IPS-18c (cell line): ENCODE data around the gene ANTXR1.

Experiments
- H3K4me3 ChIP-seq: 2 replicates; pipeline ENCODE4 v1.7.0; 2013; ENCODE audit warnings: low read depth, mild to moderate bottlenecking, low read length, moderate library complexity; ENCODE audit not compliant: insufficient read depth
- H3K9me3 ChIP-seq: one replicate; pipeline ENCODE4 v1.6.1; 2013; ENCODE audit warnings: mild to moderate bottlenecking, low read length, moderate library complexity; ENCODE audit not compliant: control insufficient read depth, insufficient read depth

ANTXR1 gene

DNA sequence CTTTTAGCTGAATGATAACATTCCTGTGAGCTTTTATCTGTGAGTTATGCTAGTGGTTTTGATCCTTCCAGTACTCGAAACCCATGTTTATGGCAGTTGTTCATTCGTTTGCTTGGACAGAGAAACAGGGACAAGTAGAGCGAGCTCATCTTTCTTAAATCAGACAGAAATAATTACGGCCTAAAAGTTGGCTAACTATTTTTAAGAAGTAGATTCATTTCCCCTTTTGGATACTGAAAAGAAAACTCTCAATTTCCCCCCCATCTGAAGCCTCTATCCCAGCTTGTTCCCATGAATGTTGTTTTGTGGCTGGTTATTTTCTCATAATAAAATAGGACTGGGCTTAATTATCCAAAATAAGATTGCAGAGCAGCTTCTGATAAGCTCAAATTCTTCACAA lies 67.1 kb downstream of the ANTXR1 start:
- Histone ChIP-seq H3K9me3 (no peaks in the 10 kb centered on the region), H3K4me3 (no peak overlapping the region)

DNA sequence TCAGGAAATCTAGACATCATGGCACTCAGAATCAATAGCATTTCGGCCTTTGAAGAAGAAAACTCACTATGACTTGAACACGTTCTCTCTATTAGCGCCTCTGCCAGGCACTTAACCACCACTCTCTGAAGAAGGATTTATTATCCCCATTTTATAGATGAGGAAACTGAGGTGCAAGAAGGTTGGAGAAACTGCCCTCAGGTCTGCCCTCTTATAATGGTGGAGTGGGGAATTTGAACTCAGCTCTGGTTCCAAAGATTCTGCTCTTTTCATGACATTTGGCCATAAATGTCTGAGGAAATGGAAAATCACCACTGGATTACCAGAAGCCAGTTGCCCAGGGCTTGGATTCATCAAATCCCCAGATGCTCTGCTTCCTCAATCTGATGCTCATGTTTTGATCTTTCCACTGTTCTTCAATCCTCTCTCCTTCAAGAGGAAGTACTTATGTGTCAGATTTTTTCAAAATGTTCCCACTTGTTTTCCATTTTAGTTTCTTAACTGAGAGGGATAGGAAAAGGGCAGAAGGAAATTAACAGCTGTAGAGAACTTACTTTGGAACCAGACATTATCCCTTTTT lies 68.1 kb downstream of the ANTXR1 start:
- no peaks in the 10 kb centered on the region for H3K9me3 ChIP-seq
- H3K4me3 ChIP-seq: no peak overlapping the region

DNA sequence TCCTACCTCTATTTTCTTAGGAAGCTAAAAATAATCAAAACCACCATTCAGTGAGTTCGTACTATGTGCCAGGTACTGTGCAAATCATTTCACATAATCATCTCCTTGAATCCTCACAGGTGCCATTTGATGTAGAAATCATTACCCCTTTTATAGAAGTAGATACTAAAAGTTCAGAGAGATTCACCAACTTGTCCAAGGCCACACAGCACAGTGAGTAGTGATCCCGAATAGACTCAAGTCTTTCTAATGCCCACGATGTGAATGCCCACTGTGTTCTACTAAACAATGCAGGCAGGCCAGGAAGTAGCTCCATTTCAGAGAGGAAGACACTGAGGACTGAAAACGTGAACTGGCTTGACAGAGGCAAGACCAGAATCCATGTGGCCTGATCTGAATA lies 68.8 kb downstream of the ANTXR1 start:
- Histone ChIP-seq H3K9me3 (no peaks in the 10 kb centered on the region), H3K4me3 (no peak overlapping the region)

DNA sequence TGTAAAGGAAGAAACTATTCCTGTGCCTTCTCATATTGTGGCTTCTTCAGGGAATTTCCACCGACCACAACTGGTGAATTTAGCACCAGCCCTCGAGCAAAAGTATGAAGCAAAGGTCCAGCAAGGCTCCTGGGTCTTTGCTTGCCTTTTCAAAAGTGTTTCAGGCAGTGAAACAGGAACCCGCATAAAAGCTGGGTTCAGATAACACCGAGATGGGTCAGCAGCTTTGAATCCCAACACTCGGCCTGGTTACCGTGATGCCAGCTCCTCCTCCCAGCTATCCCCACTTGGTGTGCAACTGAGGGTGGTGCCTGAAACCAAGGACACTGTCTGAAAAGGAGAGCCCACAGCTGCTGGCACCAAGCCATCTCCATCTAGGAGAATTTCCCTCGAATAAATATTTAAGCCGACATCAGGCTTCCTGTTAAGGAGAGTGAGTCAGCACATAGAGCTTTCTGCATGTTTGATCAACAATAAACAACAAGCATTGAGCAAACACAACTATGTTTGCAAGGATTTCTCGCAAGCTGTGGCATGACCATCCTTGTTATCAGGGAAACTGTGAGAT lies 69.5 kb downstream of the ANTXR1 start:
- no peaks in the 10 kb centered on the region for H3K9me3 ChIP-seq
- no peak overlapping the region for H3K4me3 ChIP-seq

DNA sequence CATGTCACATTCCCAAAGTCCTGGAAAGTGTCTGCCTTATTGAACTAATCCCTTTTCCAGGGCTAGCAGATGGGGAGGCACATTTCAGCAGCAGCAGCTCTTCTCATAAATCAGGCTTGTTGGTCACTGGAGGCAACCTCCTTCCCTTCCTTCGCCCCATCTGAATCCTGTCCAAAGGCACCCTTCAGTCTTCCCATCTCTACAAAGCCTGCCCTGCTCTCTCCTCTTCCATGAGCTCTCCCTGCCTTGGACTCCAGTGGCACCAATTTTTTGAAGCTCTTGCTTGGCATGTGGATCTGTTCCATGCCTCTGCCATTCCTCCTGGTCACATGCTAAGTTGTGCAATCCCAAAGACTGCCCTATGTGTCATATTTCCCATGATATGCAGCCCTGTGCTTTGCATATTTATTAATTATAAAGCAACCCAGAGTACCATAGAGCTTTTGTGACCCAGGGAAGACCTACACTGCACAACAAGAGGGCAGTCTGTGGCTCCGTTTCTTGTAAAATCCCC lies 70.3 kb downstream of the ANTXR1 start:
- no peak overlapping the region for H3K4me3 ChIP-seq

DNA sequence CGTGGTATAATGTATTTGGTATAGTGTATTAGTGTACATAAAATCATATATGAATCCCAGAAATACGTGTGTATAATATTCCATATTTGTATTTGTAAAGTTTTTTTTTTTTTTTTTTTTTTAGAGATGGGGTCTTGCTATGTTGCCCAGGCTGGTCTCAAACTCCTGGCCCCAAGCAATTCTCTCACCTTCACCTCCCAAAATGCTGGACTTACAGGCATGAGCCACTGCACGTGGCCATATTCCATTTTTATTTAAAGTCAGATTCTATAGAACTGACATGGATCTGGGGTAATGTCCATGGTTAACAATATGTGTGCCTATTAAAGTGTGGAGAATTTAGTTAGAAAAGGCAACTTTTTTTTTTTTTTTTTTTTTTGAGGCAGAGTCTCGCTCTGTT lies 71.5 kb downstream of the ANTXR1 start:
- Histone ChIP-seq H3K4me3 (no peak overlapping the region), H3K9me3 (no peaks in the 10 kb centered on the region)

More for the DNA sequence above, 70.3 kb downstream of the ANTXR1 start:
- H3K9me3 ChIP-seq: no peaks in the 10 kb centered on the region

DNA sequence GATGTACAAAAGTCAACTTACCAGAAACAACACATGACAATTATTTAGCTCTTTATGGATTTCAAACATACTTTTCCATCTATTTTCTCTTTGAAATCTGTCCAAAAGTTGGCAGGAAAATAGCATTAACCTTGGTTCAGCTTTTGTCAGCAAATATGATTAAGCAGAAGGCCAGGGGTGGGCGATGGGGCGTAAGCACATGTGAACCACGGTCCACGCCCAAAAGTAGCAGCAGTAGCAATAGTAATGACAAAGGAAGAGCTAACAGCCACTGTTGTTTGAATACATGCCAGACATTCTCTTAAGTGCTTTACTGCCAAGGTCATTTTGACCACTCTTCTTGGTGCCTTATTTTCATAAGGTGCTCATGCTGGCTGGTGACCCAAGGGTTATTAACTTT lies 73.5 kb downstream of the ANTXR1 start:
- no peaks in the 10 kb centered on the region for H3K9me3 ChIP-seq
- no peak overlapping the region for H3K4me3 ChIP-seq

DNA sequence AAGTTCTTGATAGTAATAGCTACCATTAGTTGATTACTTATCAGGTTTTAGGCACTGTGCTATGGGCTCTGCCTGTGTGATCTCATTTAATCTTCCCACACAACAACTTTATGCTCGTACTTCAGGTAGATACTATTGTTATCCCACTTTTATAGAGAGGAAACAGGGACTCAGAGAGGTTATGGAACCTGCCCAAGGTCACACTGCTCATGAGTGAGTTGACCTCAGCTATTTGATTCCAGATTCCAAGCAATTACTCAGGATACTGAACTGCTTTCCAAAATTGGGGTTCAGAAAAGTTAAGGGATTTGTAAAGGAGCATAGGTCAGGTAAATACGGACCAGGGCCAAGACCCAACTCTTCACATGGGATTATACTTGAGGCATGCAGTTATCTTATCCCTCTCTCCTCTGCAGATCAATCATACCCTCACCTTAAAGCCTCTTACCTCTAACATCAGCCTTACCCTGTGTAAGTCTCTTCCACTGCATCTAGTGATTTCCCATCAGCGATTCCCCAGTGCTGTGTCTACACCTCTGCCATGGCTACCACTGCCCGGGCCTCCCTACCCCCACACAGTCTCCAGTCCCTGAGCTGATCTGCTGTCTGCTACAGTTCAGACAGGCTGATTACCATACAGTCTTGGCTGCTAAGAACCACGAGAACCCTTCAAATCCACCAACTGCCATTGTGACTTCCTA lies 74.4 kb downstream of the ANTXR1 start:
- Histone ChIP-seq H3K9me3 (no peaks in the 10 kb centered on the region), H3K4me3 (no peak overlapping the region)

DNA sequence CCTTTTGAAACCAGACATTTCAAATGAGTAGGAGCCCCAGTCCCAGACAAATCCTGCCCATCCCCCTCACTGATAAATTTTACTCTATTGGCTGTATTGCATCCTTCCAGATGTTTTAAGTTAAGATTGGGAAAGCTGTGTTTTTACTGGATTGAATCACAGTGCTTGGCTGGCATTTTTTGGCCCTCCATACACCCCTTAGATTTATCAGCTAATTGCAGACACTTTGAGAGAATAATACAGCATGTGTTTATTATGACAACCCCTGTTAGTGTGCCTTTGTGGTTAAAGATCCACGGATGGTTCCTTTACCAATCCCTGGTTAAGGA lies 74.9 kb downstream of the ANTXR1 start:
- no peak overlapping the region for H3K4me3 ChIP-seq
- no peaks in the 10 kb centered on the region for H3K9me3 ChIP-seq

DNA sequence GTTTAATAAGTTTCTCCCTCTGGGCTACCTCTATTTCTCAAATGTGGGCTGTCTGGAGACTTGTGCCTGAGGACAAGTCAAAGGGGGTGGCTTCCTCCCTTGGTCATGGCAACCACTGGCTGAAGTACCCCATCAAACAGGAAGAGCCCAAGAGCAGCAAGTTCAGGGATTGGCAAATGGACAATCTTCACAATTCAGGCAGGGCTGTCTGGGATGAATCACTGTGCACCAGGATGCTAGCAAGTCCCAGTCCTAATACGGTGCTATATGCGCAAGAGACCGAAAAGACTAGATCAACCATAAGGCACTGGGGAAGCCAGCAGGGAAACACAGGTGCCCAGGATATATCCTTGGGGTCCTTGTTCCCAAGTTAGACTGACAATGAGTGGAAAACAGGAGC lies 75.5 kb downstream of the ANTXR1 start:
- no peaks in the 10 kb centered on the region for H3K9me3 ChIP-seq
- no peak overlapping the region for H3K4me3 ChIP-seq

DNA sequence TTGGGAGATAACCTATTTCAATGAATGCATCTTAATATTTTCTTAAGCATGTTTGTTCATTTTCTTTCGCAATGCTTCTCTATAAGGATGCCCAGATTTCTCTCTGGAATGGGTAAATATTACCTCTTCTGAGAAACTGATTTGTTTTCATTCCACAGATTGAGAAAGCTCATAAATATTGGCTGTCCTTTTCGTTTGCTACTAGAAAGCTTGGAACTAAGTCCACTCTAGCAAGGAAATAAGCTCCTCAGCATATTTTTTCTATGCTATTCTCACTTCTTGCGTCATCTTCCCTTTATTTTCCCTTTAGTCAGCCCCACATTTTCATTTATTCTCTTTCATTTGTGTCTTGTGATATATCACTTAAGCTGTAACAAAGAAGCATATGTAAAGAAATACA lies 76.3 kb downstream of the ANTXR1 start:
- H3K9me3 ChIP-seq: no peaks in the 10 kb centered on the region
- H3K4me3 ChIP-seq: no peak overlapping the region

DNA sequence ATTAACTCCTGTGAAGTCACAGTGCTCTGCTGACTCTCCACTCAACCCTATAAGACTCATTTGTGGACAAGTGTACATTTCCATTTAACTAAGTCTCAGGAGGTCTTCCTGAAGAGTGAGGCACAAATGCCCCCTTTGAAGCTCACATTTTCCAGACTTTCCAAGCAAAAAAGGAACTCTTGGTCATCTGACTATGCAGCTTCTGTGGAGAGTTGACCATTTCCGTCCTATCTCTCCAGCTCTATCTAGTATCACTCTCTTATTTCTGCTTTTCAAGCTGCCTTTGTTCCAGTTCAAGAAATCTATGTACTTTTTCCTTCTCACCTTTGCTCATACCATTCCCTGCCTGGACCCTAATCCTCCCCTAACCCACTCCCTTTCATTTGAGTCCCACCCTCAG lies 77.0 kb downstream of the ANTXR1 start:
- no peak overlapping the region for H3K4me3 ChIP-seq
- H3K9me3 ChIP-seq: no peaks in the 10 kb centered on the region

DNA sequence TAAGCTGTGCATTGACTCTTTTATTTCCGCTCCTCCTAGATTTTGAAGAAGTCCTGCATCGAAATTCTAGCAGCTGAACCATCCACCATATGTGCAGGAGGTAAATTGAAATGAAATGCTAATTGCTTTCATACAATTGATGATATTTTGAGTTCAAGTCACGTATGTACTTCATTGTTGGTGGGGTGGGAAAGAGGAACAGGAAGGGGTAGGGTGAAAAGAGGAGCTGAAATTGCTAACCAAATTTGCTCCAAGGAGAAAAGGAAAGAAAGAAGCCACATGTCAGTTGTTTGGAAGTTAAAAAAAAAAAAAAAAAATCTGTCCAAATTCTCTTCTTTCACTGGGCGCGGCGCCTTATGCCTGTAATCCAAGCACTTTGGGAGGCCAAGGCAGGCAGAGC lies 77.8 kb downstream of the ANTXR1 start:
- no peak overlapping the region for H3K4me3 ChIP-seq

DNA sequence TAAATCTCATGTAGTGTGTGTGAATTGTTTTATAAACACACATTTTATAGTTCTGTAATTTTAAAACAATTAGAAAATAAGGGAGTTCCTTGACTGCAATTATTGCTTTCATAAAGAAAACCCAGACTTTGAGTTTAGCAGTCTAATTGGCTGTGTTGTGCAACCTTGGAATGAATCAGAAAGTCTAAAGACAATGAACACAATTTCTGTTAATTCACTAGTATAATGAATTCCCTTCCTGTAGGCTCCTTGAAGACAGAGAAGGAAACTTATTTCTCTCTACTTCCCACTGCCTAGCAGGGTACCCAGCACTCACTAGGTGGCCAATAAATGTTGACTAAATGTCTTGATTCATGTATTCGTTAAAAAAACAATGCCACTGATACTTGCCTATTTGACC lies 79.9 kb downstream of the ANTXR1 start:
- Histone ChIP-seq H3K4me3 (no peak overlapping the region), H3K9me3 (no peaks in the 10 kb centered on the region)

More for the DNA sequence above, 77.8 kb downstream of the ANTXR1 start:
- H3K9me3 ChIP-seq: no peaks in the 10 kb centered on the region

DNA sequence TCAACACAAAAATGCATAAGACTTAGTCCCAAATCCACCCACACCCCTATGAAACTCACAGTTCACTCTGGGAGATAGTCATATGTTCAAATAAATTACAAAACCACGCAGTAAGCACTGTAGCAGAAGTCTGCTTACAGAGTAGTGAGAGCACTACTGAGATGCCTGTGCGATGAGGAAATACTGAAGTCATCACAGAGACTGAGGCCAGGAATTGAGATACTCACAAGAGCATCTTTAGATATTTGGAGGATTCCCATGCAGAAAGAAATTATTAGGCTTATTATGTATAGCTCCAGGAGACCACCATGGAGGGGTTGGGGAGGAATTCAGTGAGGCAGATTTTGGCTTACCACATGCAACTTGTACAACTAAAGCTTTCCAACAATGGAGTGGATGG lies 82.3 kb downstream of the ANTXR1 start:
- Histone ChIP-seq H3K4me3 (no peak overlapping the region), H3K9me3 (no peaks in the 10 kb centered on the region)

DNA sequence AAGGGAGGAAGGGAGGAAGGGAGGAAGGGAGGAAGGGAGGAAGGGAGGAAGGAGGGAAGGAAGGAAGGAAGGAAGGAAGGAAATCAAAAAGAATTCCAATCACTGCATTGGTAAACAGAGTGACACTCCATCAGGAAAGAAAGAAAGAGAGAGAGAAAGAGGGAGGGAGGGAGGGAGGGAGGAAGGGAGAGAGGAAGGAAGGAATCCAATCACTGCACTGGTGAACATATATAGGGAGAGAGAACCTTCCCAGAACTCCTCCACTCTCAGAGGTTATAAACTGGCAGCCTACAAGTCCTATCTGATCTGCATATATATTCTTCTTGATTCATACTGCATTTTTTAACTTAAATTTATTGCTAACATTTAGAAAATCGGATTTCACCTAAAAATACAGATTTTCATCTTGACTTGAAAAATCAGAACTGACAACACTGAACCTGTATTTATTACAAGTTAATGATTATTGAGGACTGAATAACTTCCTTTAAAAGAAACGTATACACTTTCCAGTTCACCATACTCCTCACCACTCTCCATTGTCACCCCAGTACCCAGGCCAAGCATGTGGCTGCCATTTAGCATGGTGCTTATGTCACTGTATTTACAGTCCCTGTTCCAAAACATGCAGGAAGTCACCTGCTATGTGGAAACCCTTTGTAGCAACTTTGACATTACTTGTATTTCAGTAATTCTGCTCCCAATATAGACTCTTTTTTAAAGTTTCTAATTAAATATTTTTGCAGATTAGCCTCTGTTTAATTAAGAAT lies 83.5 kb downstream of the ANTXR1 start:
- Histone ChIP-seq H3K9me3 (no peaks in the 10 kb centered on the region), H3K4me3 (no peak overlapping the region)

DNA sequence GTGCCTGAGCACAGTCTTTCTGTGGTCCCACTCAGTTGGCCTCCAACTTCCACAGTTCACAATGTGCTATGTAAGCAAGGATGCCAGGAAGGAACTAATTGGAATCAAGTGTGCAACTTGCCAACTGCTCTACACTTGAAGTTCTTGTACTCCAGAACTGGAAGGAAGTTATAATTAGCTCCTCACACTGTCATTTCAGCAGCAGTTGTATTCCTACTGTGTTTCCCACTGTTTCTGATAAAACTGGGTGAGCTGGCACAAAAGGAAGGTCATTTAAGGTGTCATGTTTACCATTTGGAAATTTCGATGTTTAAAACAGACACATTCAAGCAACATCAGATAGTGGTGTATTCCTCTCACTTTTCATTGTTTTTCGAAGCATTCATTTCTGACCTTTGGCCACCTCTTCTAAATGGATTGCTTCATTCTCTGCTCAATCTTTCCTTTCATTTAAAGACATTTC lies 84.2 kb downstream of the ANTXR1 start:
- H3K9me3 ChIP-seq: no peaks in the 10 kb centered on the region
- H3K4me3 ChIP-seq: no peak overlapping the region
